ENCODE results near the gene CCNY.

CCNY gene

DNA sequence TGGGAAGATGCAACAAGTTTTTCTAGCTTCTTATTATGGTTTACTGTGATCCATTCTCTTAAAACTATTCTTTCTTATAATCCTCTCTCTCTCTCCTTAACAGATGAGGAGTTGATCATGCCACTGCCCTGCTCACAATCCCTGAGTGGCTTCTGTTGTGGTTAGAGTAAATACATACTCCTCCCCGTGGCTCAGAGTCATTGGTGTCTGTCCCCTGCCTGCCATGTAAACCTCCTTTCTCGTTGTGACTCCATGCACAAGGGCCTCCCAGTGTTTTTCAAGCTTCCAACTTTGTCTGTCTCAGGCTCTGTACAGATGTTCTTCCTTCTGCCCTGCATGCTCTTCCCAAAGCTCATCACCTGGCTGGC is 20.4 kb downstream of the CCNY start:
- peak; percentile 54 for DNase-seq

DNA sequence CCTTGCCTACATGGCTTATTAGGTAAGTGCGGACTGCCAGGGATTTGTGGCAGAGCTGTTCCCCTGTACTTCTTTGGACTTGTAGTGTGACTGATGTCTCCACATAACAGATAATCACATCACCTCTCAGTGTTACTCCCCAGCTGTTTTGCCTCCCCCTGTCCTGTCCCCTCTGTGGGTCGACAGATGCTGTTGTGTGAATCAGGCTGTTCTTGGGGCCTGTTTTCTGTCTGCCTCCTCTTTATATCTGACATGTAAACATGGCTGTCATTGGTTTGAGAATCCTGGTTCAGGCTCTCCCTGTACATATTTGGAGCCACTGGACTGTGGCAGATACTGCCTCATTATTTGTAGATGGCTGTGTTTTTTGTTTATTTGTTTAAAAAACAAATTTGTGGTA is 22.7 kb downstream of the CCNY start:
- no peak for DNase-seq

GRCh38 chr10:35359873-35360272 is 23.6 kb downstream of the CCNY start:
- DNase-seq: no peak

DNA sequence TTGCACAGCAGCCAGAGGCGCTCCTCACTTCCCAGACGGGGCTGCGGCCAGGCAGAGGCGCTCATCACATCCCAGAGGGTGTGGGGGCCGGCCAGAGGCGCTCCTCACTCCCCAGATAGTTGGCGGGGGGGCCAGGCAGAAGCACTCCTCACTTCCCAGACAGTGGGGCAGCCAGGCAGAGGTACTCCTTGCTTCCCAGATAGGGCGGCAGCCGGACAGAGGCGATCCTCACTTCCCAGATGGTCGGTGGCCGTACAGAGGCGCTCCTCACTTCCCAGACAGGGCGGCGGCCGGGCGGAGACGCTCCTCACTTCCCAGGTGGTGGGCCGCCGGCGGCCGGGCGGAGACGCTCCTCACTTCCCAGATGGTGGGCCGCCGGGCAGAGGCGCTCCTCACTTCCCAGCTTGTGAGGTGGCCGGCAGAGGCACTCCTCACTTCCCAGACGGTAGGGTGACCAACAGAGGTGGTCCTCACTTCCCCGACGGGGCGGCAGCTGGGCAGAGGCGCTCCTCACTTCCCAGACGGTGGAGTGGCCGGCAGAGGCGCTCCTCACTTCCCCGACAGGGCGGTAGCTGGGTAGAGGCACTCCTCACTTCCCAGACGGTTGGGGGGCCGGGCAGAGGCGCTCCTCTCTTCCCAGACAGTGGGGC is 26.5 kb downstream of the CCNY start:
- no peak for DNase-seq

DNA sequence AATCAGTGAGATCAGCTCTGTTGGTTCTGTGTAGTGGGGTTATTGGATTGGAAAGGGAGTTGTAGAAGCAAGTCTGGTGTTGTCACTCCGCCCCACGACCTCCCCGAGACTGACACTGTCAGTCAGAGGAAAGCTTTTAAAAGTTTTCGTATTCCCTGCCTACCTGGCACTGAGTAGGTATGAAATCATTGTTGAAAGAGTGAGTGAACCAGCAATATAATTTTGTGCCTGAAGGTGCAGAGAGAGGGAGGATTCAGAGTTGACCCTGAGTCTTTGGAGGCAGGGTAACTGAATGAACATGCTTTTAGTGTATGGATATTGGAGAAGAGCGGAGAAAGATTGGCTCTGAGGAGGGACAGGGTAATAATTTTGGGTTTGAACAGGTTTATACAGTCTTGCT is 27.3 kb downstream of the CCNY start:
- DNase-seq: no peak

GRCh38 chr10:35364808-35365207 is 28.5 kb downstream of the CCNY start:
- DNase-seq: no peak

GRCh38 chr10:35365994-35366393 is 29.7 kb downstream of the CCNY start:
- DNase-seq: no peak

DNA sequence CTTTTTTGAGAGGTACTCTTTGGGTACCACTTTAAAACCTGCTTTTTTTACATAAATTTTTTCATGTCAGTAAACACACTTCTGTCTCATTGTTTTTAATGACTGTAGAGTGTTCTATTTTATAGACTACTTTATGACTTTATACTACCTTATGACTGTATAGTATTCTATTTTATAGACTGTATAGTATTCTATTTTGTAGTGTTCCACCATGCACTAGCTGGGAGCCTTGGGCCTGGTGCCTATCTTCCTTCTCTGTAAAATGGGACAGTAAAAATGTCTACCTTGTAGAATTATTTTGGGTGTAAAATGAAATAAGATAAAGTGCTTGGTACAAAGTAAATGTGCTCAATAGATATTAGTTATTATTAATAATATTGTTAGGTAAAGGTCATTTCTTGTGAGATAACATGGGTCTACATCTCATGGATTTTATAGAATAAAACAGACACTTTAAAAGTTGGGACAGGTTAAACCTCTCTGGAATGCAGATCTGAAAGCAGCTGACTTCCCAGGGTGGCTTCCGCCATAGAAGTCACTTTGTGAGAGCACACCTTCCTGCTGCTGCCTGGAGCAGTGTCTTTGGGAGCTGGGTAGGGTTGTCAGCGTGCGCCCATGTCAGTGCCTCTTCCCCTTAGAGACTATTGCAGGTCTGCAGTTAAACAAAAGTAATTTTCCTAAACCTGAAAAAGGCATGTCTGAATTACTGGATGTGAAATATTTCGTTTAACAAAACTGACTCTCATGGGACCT is 31.0 kb downstream of the CCNY start:
- no peak for DNase-seq

DNA sequence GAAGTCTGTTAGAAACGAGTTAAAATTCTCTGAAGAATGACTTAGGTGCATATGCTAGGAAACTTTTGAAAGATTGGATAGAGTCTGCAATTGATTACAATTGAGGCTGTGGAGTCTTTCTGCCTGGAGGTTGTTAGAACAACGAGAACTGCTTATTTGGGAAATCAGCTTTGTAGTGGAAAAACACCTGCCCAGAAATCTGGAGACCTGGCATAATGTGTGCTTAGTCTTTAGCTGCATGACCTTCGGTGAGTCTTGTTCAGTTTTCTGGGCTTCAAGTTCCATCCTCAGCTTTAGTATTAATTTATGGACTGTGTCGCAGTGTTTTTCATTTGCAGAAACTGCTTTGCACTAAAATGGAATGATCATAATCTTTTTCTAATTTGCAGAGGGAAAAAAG is 31.7 kb downstream of the CCNY start:
- no peak for DNase-seq

DNA sequence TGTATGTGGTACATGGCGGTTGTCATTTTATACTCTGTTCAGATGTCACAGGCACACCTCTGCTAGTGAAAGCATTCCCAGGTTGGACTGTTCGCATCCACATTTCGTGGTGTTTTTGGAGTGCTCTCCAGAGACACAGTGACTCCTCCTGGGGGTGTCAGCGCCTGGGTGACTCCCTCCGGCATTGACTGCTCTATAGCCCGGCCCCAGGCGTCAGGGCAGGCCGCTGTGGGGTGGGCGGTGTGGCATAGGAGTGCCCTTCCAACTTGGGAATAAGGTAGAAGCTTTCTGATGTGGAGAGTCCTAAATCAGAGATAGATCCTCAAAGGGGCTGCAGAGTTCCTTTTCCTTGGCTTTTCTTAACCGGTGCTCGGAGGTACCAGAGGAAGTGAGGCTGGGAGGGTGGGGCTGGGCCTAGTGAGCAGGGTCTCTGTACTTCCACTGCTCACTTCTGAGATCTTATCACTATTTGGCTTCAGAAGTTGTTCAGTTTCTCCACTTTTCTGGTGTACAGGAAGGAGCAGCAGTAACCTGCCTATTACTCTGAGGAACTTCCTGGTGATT is 32.3 kb downstream of the CCNY start:
- peak; percentile 42 for DNase-seq

GRCh38 chr10:35369049-35369611 is 32.8 kb downstream of the CCNY start:
- peak; percentile 43 for DNase-seq

GRCh38 chr10:35371731-35372130 is 35.4 kb downstream of the CCNY start:
- DNase-seq: no peak

- DNase-seq: peak; percentile 80
Measured at GRCh38 chr10:35372329-35372728, 36.0 kb downstream of the CCNY start.

DNA sequence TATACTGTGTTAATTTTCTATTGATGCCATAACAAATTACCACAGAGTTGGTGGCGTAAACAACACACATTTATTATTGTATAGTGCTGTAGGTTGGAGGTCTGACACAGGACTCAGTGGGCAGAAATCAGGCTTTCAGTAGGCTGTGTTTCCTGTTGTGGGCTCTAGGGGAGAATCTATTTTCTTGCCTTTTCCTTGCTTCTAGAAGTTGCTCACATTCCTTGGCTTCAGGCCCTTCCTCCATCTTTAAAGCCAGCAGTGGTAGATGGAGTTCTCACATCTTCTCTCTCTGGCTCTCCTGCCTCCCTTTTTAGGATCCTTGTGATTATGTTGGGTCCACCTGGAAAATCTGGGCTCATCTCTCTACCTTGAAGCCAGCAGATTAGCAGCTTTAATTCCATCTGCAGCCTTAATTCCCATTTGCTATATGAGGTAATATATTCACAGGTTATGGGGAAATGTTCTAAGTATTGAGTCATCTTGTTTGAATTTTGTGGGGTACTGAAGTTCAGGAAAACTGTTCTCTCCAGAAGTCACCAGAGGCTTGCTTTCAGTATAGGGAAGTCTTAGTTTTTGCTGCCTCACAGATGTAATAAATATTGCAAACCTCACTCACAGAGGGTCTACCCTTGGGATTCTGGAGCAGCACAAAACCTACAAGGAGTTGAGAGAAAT is 38.9 kb downstream of the CCNY start:
- DNase-seq: no peak

DNA sequence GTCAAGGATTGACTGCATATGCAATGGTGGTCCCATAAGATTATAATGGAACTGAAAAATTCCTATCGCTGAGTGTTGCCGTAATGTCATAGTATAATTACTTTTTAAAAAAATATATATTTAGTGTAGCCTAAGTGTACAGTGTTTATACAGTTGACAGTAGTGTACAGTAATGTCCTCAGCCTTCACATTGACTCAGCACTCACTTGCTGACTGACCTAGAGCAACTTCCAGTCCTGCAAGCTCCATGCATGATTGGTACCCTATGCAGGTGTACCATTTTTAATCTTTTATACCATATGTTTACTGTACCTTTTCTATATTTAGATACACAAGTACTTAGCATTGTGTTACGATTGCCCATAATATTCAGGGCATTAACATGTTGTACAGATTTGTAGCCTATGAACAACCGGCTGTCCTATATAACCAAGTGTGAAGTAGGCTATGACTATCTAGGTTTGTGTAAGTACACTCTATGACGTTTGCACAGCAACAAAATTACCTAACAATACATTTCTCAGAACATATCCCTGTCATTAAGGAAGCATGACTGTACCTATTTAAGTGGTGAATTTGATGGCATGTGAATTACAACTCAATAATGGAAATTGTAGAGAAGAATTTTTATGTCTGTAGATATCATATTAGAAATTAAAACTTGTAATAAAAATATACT is 40.9 kb downstream of the CCNY start:
- no peak for DNase-seq

GRCh38 chr10:35378541-35379210 is 42.4 kb downstream of the CCNY start:
- DNase-seq: peak; percentile 61

DNA sequence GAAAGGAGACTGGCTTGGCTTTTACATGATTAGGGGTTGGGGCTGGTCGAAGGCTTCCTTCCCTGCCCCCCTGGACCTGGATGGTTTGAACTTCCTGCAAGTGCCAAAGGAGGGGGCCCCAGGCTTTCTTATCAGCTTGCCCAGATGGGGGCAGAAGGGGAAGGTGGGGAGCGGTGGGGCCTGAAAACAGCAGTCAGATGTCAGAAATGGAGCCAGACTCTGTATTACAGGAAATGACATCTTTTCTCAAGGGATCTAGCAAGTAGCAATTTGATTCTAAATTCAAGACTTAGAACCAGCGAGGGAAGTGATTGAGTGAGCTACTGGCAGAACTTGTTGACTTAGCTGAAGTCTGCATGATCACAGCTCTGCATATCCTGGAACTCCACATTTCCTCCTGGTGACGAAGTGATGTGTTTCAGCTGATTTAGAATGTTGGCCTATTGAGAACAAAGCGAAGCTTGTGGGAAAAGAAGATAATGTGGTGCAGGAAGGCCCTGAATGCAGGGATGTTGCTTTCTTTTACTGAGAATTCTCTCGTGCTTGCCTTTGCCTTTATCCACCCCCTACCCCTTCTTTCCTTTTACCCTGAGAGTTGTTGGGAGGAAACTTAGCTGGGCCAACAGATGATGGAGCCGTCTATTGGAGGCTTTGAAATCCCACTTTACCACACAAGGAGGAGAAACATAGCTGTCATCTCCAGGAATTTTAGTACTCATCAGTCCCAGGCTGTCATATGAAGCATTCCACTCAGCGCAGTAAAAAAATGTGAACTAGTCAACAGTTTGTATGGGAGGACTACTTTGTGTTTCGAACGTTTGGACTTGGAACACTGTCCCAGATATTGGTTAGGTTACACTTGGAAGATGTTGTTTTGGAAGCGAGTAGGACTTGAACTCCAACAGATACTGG is 43.2 kb downstream of the CCNY start:
- peak; percentile 97 for DNase-seq

GRCh38 chr10:35382096-35382495 is 45.8 kb downstream of the CCNY start:
- DNase-seq: no peak

DNA sequence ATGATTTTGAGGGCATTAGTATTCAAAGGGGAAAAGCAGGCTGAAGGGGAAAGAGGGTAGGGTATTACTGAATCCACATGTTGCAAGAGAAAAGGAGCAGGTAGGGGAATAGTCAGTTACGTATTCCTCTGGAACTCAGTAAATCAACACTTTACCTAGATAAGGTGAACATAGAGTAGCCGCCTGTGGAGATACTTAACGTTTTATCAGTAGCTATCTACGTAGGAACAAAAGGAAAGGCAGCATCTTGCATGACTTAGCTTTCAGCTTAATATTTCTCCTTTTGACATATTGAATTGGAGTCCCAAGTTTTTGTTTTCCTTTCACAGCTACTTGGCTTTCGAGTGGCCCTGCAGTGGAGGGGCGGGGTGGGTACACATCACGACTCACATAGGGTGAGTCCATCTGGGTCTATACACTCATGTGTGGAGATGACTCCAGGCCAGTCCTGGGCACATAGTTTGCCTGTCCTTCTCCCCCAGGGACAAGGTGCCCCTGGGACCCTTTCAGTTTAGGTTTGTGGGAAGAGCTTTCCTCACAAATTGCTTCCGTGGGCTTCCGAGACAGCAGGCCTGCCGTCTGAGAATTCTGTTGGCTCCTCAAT is 48.1 kb downstream of the CCNY start:
- no peak for DNase-seq

DNA sequence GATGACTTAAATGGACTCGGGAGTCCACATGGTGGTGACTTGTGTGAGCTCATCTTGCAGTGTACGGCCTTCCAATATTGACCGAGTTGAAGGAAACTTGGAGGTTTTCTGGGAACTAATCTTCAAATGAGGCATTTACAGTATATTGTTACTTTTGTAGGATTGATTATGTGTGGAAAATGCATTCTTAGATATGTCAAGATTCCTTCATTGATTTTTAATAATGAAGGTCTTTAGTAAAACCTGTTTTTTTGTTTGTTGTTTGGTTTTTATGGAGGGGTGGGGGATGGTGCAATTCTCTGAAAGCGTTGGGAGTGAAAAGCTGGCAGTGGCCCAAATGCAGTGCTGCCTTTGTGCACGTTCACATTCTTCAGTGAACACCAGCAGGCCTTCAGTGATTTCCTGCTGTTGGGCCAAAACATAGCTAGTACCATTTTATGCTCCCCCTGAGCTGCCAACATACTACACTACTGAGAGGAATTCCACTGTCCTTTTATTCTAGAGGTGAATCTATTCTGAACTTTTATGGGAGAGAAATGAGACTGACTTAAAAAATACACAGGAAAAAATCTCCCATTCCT is 50.4 kb downstream of the CCNY start:
- peak; percentile 54 for DNase-seq
